ENCODE data around the gene RSL1D1. TPM values are rescaled to one million over a fixed set of nuclear protein-coding genes. Genes with fewer than 3 reads are reported as not detected.

Gene RSL1D1
- total RNA-seq = 101 TPM
- long read RNA-seq, full-length matches to known transcripts = 221 of 236 reads
- long read RNA-seq, partial matches to known transcripts = 2 of 236 reads
- long read RNA-seq, other reads (novel, unspliced or antisense) = 13 of 236 reads

DNA sequence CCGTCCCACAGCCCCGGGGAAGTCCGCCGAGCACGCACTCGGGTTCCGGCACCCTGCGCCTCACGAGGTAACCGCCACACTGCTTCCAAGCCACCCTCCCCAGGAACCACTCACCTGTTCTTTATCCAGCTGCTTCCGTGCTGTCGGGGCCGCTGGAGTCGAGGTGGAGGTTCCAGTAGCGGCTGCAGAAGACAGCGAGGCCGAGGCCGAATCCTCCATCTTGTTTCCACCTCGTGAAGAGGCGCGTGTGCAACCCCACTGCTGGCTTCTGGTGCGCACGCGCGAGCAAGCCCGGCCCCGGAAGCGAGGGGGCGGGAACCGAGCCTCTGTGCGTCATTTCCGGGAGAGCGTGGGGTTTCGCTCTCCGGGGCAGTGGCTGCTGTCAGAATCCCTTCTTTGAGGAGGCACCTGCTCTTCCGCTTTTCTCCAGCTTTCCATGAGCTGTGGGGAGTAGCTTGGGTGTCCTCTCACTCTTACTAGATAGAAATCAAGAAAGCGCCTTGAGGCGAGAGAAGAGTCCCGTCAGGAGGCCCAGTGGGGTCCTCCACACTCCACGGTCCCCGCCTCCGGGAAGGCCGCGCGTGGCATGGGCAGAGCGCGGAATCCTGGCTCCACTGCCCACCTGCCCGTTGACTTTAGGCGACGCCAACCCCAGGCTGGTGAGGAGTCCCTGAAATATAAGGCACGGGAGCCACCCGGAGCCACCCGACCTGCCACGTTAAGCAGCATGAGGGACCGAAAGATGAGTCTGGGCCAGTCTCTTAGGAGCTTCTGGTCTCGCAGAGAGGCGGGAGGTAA, at the start of gene RSL1D1:
Gene RSL1D1 (minus strand): TSS at position 249 of the 798 bp plus-strand sequence. CDS start 30 bp downstream, at position 219.
- intact Hi-C loops (cut with DNase I) = no loop called here
- ATAC-seq (ENCODE audit: poor library complexity) = peak; percentile 99
- peak; percentile 93 for DNase-seq

DNA sequence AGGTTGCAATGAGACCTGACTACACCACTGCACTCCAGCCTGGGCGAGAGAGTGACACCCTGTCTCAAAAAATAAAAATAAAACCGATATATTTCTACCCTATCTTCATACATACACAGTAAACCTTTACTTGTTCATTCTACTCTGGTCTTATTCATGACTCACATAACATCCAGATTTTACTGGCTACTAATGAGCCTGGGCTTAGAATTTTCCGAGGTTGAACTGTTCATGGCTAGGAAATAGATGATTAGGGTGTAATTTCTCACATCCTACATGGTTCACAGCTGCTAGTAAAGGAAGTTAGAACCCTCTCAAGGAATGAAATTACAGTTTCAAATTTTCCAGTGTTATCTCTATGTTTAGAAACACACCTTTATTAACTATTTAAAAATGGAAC, 49.7 kb upstream of the RSL1D1 start:
- no peak for DNase-seq
- intact Hi-C loops (cut with DNase I) = no loop called here
- ATAC-seq (ENCODE audit: poor library complexity) = no peak

DNA sequence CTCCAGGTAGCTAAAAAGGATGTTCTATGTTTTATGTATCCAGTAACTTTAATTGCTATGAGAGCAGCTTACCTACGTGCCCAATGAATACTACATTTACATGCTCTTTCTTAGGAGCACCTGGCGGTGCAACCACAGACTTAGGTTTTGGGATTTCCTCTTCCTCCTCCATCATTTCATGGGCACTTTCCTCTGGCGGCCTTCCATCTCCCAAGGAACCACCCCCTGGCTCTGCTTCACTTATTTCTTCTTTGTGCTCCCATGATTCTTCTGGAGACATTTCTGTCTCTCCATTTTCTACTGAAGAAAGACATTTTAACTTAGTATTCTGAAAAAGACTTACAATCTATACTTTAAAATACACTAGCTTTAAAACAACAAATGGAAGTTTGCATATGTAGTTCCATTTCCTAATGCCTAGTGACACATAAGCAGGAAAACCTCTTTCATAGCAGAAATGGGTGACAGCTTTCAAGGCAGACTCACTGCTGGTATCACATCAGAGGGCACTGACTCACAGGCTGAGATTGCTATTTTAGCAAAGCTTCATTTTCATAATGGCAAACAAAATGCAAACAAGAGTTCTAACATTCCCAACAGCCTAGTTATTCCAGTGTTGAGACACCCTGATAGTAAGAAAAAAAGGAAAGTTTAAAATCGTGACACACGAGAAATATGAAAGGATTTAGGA, 45.3 kb upstream of the RSL1D1 start:
- no peak for ATAC-seq (ENCODE audit: poor library complexity)
- intact Hi-C loops (cut with DNase I) = no loop called here
- no peak for DNase-seq

DNA sequence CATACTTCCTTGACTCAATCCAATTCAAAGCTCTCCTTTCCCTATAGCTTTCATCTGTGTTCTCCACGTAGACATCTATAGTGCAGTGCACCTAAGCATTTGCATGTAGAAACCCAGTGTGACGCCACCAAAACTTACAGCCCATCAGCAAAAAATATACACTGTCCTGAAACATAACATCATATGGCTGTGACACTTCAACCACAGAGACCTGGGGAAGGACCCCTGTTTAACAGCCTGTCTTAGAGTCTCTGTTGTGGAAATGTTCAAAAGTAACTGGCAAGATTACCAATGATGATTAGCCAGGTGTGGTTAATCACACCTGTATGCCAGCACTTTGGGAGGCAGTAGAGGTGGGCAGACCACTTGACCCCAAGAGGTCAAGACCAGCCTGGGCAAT, 42.2 kb upstream of the RSL1D1 start:
- DNase-seq (no peak), ATAC-seq (ENCODE audit: poor library complexity) (no peak)
- intact Hi-C loops (cut with DNase I) = no loop called here

- DNase-seq (no peak), ATAC-seq (ENCODE audit: poor library complexity) (no peak)
- intact Hi-C loops (cut with DNase I) = no loop called here
Observed at GRCh38 chr16:11892761-11893160, 41.4 kb upstream of the RSL1D1 start.

- intact Hi-C loops (cut with DNase I) = no loop called here
- ATAC-seq (ENCODE audit: poor library complexity) (no peak), DNase-seq (no peak)
Observed at GRCh38 chr16:11890231-11890965, 39.1 kb upstream of the RSL1D1 start.

DNA sequence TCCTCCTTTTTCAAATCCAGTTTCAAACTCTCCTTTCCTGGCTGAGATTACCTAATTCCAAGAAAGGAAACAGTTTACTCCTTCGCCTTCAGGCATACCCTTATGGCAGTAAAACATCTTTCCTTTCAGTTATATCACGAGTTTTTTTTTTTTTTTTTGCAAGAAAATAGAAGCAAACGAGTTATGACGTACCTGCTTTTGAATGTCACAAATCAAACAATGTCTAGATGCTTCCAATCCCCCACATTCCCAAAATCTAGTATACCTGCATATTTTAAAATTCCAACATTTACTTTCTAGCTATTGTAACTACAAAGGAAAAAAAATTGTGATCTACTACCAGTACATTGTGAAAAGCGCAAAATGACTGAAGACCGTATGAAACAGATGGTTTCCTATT, 35.5 kb upstream of the RSL1D1 start:
- intact Hi-C loops (cut with DNase I) = no loop called here
- DNase-seq (no peak), ATAC-seq (ENCODE audit: poor library complexity) (no peak)

DNA sequence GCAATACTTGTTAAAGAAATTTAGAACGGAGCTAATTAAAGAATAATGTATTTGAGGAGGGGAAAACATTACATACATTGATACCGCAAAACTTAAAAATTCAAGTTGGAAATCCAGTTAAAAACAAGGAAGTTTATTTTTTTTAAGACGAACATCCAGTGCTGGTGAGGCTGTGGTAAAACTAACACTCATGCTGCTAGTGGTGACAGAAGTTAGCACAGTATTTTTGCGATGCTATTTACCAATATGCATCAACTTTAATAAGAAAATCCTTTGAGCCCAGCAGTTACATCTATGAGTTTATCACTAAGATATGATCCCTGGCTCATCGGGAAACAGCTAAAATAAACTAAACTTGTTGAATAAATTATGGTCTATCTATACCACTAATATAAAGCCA, 32.7 kb upstream of the RSL1D1 start:
- DNase-seq = no peak
- no peak for ATAC-seq (ENCODE audit: poor library complexity)
- intact Hi-C loops (cut with DNase I) = no loop called here

- ATAC-seq (ENCODE audit: poor library complexity) (no peak), DNase-seq (no peak)
- intact Hi-C loops (cut with DNase I) = no loop called here
Observed at GRCh38 chr16:11880007-11880406, 28.7 kb upstream of the RSL1D1 start.

GRCh38 chr16:11877374-11877773, 26.0 kb upstream of the RSL1D1 start:
- no peak for ATAC-seq (ENCODE audit: poor library complexity)
- intact Hi-C loops (cut with DNase I) = no loop called here
- no peak for DNase-seq

GRCh38 chr16:11876306-11876705, 25.0 kb upstream of the RSL1D1 start:
- intact Hi-C loops (cut with DNase I) = no loop called here
- no peak for DNase-seq
- no peak for ATAC-seq (ENCODE audit: poor library complexity)

DNA sequence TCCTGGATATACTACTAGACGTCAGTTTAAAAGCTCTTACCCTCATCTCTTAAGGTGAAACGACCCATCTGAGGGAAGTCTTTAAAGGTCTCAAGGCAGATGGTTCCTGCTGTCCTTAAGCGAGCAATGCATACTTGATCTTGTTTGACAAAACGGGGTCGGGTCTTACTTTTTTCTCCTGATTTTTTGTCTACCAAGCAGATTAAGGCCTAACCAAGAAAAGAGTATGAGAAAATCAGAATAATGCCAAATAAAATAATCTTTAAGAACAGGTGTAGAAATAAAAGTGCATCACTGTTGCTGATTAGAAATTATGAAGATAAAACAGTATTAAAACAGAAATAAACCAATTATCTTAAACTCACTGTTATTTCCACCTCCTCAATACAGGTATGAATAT, 24.4 kb upstream of the RSL1D1 start:
- intact Hi-C loops (cut with DNase I) = no loop called here
- no peak for ATAC-seq (ENCODE audit: poor library complexity)
- no peak for DNase-seq

DNA sequence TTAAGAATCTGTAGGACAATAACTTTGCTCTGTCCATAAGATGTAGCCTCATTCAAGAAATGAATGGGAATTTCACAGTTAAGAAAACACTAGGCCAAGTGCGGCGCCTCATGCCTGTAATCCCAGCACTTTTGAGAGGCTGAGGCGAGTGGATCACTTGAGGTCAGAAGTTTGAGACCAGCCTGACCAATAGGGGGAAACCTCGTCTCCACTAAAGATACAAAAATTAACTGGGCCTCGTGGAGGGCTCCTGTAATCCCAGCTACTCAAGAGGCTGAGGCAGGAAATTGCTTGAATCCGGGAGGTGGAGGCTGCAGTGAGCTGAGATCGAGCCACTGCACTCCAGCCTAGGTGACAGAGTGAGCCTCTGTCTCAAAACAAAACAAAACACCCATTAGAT, 19.9 kb upstream of the RSL1D1 start:
- DNase-seq = no peak
- intact Hi-C loops (cut with DNase I) = no loop called here
- ATAC-seq (ENCODE audit: poor library complexity) = peak; percentile 33

- DNase-seq (no peak), ATAC-seq (ENCODE audit: poor library complexity) (no peak)
- intact Hi-C loops (cut with DNase I) = no loop called here
Observed at GRCh38 chr16:11870399-11870798, 19.1 kb upstream of the RSL1D1 start.

GRCh38 chr16:11869353-11870228, 18.2 kb upstream of the RSL1D1 start:
- ATAC-seq (ENCODE audit: poor library complexity) (no peak), DNase-seq (no peak)
- intact Hi-C loops (cut with DNase I) = no loop called here

GRCh38 chr16:11868412-11868980, 17.2 kb upstream of the RSL1D1 start:
- DNase-seq (no peak), ATAC-seq (ENCODE audit: poor library complexity) (no peak)
- intact Hi-C loops (cut with DNase I) = no loop called here

DNA sequence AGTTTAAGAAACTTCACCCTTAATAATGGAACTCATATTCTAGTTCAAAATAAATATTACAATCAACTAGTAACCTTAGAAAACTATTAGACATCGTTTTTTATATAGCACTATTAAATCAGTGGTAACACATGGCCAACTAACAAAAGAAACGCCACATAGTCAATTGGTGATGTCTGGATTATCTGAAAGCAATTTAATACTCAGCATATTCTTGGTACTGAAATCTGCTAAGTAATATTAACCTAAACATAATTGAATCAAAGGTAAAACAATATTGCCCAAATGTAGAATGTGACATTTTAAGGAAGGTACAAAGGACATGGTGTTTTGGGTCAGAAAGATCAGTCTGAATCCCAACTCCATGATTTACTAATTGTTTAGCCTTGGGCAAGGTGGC, 11.1 kb upstream of the RSL1D1 start:
- intact Hi-C loops (cut with DNase I) = no loop called here
- ATAC-seq (ENCODE audit: poor library complexity) (no peak), DNase-seq (no peak)

- intact Hi-C loops (cut with DNase I) = no loop called here
- DNase-seq (no peak), ATAC-seq (ENCODE audit: poor library complexity) (no peak)
Observed at GRCh38 chr16:11857161-11857560, 5.8 kb upstream of the RSL1D1 start.

Measured in Right ventricle myocardium superior (tissue), 1 donor.